HG02884 (cell line): ENCODE data around the gene DLK2.

Experiments used
- ATAC-seq: cut with Tn5 transposase; IDR thresholded peaks from one replicate; pipeline ENCODE4 v1.9.1; 2021; ENCODE audit warnings: mild to moderate bottlenecking, moderate library complexity; ENCODE audit not compliant: unreplicated experiment

The DLK2 gene

GRCh38 chr6:43454290-43454695 is 1.1 kb downstream of the DLK2 start:
- no peak for ATAC-seq

GRCh38 chr6:43453831-43454230 is 1.5 kb downstream of the DLK2 start:
- ATAC-seq = no peak

GRCh38 chr6:43452896-43453295 is 2.5 kb downstream of the DLK2 start:
- no peak for ATAC-seq

GRCh38 chr6:43451939-43452338 is 3.4 kb downstream of the DLK2 start:
- no peak for ATAC-seq

GRCh38 chr6:43451348-43451747 is 4.0 kb downstream of the DLK2 start:
- ATAC-seq = no peak

GRCh38 chr6:43450699-43451131 is 4.6 kb downstream of the DLK2 start:
- no peak for ATAC-seq

- ATAC-seq = no peak
Observed at GRCh38 chr6:43448916-43449315, 6.4 kb downstream of the DLK2 start.

- no peak for ATAC-seq
Observed at GRCh38 chr6:43447604-43448003, 7.7 kb downstream of the DLK2 start.

GRCh38 chr6:43445576-43445975 is 9.8 kb downstream of the DLK2 start:
- no peak for ATAC-seq

GRCh38 chr6:43444582-43444981 is 10.8 kb downstream of the DLK2 start:
- ATAC-seq = no peak

- ATAC-seq = no peak
Observed at GRCh38 chr6:43444036-43444435, 11.3 kb downstream of the DLK2 start.

GRCh38 chr6:43442935-43443334 is 12.4 kb downstream of the DLK2 start:
- no peak for ATAC-seq

- no peak for ATAC-seq
Observed at GRCh38 chr6:43437700-43438099, 17.6 kb downstream of the DLK2 start.

GRCh38 chr6:43436577-43437282 is 18.6 kb downstream of the DLK2 start:
- no peak for ATAC-seq

- no peak for ATAC-seq
Observed at GRCh38 chr6:43435682-43436437, 19.5 kb downstream of the DLK2 start.

- ATAC-seq = no peak
Observed at GRCh38 chr6:43434943-43435342, 20.4 kb downstream of the DLK2 start.

GRCh38 chr6:43434001-43434840 is 21.1 kb downstream of the DLK2 start:
- no peak for ATAC-seq

GRCh38 chr6:43433148-43433547 is 22.2 kb downstream of the DLK2 start:
- ATAC-seq = no peak

- ATAC-seq = no peak
Observed at GRCh38 chr6:43432009-43432945, 23.1 kb downstream of the DLK2 start.

GRCh38 chr6:43428874-43429273 is 26.5 kb downstream of the DLK2 start:
- no peak for ATAC-seq
